Skeletal muscle cell (primary cell): Measurements from ENCODE around the gene TWIST2.

Experiments
- DNase-seq: peaks from one replicate; pipeline ENCODE4 v3.0.0-alpha.2; 2010; ENCODE audit warnings: low read depth
- H3K4me3 ChIP-seq: 2 replicates; pipeline ENCODE4 v1.5.1; 2011; ENCODE audit warnings: low read depth, mild to moderate bottlenecking, control low read depth, low read length, moderate library complexity

TWIST2 gene

DNA sequence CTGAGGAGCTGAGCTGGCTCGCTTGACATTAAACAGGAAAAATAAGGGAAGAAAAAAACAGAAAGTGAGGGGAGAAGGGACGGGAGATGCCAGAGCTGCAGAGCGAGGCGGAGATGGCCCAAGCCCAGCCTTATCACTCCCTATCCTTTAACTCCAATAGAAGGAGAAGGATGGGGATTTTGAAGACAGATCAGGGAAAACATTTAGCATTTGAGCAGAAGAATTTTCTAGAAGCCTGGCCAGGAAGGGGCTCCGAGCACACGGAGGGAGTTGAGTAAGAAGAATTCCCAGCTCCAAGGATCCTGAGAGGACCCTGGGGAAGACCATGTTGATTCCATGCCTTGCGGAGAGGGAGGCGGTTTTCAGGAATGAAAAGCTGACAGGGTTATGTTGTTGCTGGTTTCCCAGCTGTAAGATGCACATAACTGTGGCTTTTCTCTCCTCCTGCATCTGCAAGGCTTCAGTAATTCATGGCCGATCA, 35.6 kb downstream of the TWIST2 start:
- no peak overlapping the region for H3K4me3 ChIP-seq
- DNase-seq = peak; percentile 78

- DNase-seq = no peak
- H3K4me3 ChIP-seq = no peak overlapping the region
These were observed 36.4 kb downstream of the TWIST2 start for GRCh38 chr2:238884122-238884811.

DNA sequence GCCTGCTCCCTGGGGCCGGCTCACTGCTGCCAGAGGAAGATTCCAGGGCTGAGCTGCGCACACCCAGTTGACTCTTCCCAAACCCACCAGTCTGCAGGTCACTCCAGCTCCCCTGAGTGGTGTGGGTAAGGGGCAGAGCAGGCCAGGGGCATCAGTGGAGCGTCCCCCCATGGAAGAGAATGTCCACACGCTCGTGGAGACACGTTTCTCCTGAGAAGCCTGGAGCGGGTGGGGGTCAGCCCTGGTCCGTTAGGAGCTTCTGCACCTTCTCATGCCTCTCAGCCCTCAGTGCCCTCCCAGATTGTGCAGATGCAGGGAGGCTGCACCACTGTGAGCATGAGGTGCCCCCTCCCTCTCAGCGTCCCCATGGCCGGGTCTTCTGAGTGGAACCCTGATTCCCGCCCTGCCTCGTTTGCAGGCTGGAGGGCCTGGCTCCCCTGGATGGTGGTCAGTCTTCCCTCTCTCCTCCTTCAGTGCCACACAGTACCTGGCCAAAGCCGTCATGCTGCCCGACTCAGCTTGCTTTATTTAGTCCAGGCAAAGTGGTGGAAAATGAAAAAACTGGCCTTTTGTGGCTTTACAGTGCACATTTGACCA, 37.0 kb downstream of the TWIST2 start:
- no peak for DNase-seq
- no peak overlapping the region for H3K4me3 ChIP-seq

GRCh38 chr2:238886453-238887094, 38.7 kb downstream of the TWIST2 start:
- DNase-seq = no peak
- no peak overlapping the region for H3K4me3 ChIP-seq

DNA sequence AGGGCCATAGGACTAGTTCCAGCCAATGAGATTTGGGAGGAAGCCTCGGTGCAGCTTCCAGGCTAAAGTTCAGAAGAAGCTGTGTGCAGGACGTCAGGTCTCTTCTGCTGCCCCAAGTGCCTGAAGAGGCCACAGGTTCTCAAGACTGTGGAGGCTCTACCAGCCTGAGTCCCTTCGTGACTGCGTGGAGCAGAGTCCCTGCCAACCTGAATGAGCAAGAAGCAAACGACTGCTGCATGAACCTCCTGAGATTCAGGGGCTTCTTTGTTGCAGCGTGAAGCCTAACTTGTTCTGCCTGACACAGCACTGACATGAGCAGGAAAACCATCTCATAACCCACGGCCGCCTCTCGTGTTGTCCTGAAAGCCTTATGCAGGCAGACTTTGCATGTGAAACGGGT, 39.7 kb downstream of the TWIST2 start:
- H3K4me3 ChIP-seq = no peak overlapping the region
- DNase-seq = no peak

GRCh38 chr2:238888781-238889180, 40.9 kb downstream of the TWIST2 start:
- DNase-seq = no peak

GRCh38 chr2:238890131-238890530, 42.2 kb downstream of the TWIST2 start:
- no peak overlapping the region for H3K4me3 ChIP-seq
- no peak for DNase-seq

More at GRCh38 chr2:238888781-238889180, 40.9 kb downstream of the TWIST2 start:
- H3K4me3 ChIP-seq = no peak overlapping the region

DNA sequence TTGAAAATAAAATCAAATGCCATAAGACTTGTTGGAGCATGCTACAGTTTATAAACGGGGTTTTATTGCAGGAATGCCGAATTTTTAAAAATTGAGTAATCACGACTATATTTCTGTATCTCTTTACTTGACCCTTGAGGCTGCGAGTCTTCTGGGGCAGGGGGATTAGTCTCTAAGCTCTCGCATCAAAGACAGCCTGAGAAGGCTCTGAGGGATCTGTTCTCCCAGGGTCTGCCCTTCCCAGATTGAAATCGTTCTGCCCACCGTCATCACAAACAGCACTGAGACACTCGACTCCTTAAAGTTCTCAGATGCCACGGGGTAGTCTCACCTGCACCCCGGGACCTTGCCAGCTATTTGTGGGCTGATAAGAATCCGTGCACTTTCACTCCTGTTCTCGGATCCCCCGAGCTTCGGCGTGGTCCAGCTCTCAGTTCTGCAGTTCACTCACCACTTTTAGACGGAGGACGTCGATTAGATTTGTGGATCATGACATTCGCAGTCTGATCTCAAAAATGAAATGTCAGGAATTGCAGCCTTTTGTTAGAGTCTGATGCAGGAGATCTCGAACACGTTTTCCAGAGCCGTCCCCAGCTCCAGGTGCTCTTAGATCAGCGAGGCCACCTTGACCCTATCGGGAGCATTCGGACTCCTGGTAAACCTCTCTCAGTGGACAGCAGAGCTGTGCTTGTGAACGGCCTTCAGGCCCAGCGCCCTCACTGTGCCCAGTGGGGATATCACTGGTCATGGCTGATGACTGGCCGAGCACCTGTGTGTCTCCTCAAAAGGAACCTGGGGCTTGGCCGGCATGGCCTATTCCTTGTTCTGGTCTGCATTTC, 43.0 kb downstream of the TWIST2 start:
- no peak for DNase-seq
- H3K4me3 ChIP-seq = no peak overlapping the region

- DNase-seq = no peak
- no peak overlapping the region for H3K4me3 ChIP-seq
These were observed 43.7 kb downstream of the TWIST2 start for GRCh38 chr2:238891457-238892203.

DNA sequence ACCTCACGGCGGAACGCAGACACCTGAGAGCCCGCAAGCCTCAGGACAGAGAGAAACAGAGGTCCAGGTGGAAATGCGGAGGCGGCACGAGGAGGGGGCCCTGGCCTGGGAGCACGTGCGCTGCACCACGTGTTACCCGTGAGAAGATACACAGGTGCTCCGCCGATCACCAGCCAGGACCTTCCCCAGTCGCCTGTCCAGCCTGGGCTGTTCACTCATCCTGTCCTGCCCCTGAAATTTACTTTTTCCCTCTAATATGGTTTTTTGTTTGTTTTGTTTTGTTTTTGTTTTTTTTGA, 44.3 kb downstream of the TWIST2 start:
- no peak overlapping the region for H3K4me3 ChIP-seq
- no peak for DNase-seq

GRCh38 chr2:238892796-238893195, 44.9 kb downstream of the TWIST2 start:
- no peak overlapping the region for H3K4me3 ChIP-seq
- no peak for DNase-seq

DNA sequence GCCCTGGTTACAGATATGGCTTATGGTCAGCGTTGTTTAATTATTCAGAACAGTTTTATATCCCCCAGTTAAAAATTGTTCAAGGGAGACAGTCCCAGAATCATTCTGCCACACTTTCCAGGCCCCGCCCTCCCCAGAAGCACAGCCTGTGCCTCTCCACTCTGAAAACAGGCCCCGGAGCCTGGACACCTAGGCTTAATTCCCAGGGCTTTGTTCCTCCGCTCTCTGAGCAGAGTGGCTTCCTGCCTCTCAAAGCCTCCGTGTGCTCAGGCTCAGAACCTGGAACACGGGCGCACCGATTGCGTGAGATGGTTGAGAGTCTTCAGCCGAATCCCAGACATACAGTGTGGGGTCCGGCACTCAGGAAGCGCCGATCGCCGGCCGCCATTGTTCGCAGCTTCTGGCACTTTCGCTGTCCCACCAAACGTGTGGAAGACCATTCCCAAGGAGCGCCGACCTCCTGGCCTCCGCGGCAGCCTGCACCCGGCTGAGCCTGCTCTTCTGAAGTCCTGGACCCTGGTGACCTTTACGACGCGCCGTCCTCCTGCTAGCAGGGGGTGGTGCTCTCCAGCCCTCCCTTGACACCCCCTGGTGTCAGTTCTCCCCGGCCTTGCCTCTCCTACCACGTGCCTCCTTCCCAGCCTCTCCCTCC, 45.6 kb downstream of the TWIST2 start:
- no peak overlapping the region for H3K4me3 ChIP-seq
- no peak for DNase-seq

DNA sequence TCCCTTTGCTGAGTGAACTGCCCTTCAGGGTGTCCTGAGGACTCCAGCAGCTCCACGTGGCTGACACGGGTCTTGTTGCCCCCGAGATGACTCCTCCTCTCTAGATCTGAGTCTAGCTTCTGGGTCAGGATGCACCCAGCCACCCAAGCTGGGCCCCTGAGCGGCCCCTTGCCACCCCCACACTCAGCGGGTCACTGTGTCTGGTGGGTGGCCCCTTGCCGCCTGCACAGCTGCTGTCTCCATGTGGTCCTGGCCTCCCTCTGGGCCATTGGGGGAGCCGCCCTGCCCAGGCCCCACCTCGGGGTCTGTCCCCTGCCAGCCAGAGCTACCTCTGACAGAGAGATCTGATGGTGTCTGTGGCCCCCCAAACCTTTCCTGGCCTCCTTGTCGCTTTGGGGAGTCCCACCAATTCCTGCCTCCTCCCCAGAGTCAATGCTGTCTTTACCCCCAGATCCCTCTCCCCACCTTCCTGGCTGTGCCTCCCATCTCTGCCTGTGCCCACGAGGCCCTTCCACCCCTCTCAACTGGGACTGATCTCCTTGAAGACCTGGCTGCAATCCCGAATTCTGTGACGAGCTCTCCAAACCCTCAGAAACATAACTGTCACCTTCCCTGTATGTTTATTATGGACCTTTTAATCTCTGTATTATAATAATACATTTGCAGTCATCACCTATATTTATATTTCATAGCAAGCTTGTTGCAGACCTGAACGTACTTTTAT, 46.5 kb downstream of the TWIST2 start:
- DNase-seq = no peak
- no peak overlapping the region for H3K4me3 ChIP-seq

GRCh38 chr2:238894950-238895298, 47.0 kb downstream of the TWIST2 start:
- DNase-seq = no peak
- no peak overlapping the region for H3K4me3 ChIP-seq

DNA sequence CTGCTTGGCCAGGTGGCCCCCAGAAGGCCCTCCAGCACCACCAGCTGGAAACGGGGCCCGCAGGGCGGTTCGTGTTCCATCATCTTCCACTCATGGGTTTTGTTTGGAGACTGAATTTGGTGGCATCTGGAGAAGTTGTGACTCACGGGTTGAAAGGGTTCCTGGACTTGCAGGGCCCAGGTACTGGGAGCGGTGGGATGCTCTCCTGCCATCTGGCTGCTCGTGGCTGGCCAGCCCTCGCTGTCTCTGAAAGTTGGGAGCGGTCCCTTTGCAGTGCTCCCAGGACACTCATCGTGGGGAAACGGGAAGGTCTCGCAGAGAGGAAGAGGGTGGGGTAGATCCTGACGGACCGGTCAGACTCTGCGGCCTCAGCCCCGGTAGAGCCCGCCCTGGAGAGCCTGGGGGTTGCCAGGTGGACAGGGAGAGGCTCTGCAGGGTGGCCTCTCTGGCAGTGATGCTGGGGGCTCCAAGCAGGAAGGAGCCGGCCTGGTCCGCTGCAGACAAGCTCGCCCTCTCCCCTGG, 47.5 kb downstream of the TWIST2 start:
- DNase-seq = no peak
- H3K4me3 ChIP-seq = no peak overlapping the region

- peak; percentile 55 for DNase-seq
These were observed 48.2 kb downstream of the TWIST2 start for GRCh38 chr2:238895891-238896600.

DNA sequence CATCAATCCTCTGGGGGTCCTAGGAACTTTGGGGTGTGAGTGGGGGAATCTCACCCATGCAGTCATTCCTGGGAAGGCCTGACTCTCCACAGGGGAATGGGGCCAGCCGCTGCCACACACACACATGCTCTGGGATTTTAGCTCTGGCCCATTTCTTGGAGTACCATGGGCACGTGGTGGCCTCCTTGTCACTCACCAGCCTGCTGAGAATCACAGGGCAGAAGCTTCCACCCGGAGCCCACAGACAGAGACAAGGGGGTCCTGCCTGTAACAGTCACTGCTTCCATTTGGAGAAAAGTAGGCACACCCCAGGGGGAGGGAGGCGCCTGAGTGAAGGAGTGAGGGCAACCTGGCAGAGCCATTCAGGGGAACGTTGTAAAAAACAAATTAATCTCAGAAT, 48.8 kb downstream of the TWIST2 start:
- H3K4me3 ChIP-seq = no peak overlapping the region
- DNase-seq = no peak

More at GRCh38 chr2:238895891-238896600, 48.2 kb downstream of the TWIST2 start:
- H3K4me3 ChIP-seq = no peak overlapping the region
